CD4-positive, CD25-positive, alpha-beta regulatory T cell (primary cell): ENCODE results near the gene PRKCE. TPM values are rescaled to one million over a fixed set of nuclear protein-coding genes. Genes with fewer than 3 reads are reported as not detected.

Source experiments
- ATAC-seq, 2 donors: fragments of 150-1000 bp; cut with Tn5 transposase; one replicate each; pipeline ENCODE4 v1.10.0; 2021; ENCODE audit warnings: low read depth in 2 of 2, moderate number of reproducible peaks in 2 of 2, moderate library complexity in 1 of 2
- DNase-seq, 3 donors: peaks; one replicate each; pipeline versions ENCODE4 v3.0.0 to v3.0.0-alpha.2; 2012 to 2022; ENCODE audit warnings: mixed read lengths in 1 of 3
- H3K27ac ChIP-seq: one replicate; pipeline ENCODE4 v1.7.0; 2013; ENCODE audit warnings: mild to moderate bottlenecking, low read length; ENCODE audit not compliant: insufficient read depth, poor library complexity, severe bottlenecking
- H3K27me3 ChIP-seq: one replicate; pipeline ENCODE4 v1.7.0; 2013; ENCODE audit warnings: low read length; ENCODE audit not compliant: control insufficient read depth, insufficient read depth
- H3K36me3 ChIP-seq: one replicate; pipeline ENCODE4 v1.7.0; 2013; ENCODE audit warnings: mild to moderate bottlenecking, low read length, moderate library complexity; ENCODE audit not compliant: control insufficient read depth, insufficient read depth
- H3K4me1 ChIP-seq: 2 replicates; pipeline ENCODE4 v1.7.0; 2013; ENCODE audit warnings: mild to moderate bottlenecking, low read length; ENCODE audit not compliant: insufficient read depth, control insufficient read depth, poor library complexity, severe bottlenecking
- H3K4me3 ChIP-seq: one replicate; pipeline ENCODE4 v1.7.0; 2013; ENCODE audit warnings: low read depth, mild to moderate bottlenecking, low read length, moderate library complexity
- H3K9me3 ChIP-seq, 2 experiments: 1 replicate in 1 of 2; 2 replicates in 1 of 2; pipeline ENCODE4 v1.7.0; 2013; ENCODE audit warnings: low read length in 2 of 2, mild to moderate bottlenecking in 1 of 2, moderate library complexity in 1 of 2; ENCODE audit not compliant: control insufficient read depth in 2 of 2
- H3K27ac Mint-ChIP-seq, 3 donors: one replicate each; pipeline ENCODE4 v1.8.0; 2020 to 2022; ENCODE audit warnings: mild to moderate bottlenecking in 3 of 3, mixed read lengths in 3 of 3, moderate library complexity in 2 of 3
- H3K27me3 Mint-ChIP-seq: one replicate; pipeline ENCODE4 v1.8.0; 2022; ENCODE audit warnings: mild to moderate bottlenecking, mixed read lengths
- H3K36me3 Mint-ChIP-seq: one replicate; pipeline ENCODE4 v1.8.0; 2020; ENCODE audit warnings: mixed read lengths
- H3K4me1 Mint-ChIP-seq, 4 donors: one replicate each; pipeline ENCODE4 v1.8.0; 2020 to 2022; ENCODE audit warnings: mixed read lengths in 4 of 4, mild to moderate bottlenecking in 1 of 4
- H3K4me3 Mint-ChIP-seq, 4 donors: one replicate each; pipeline ENCODE4 v1.8.0; 2020 to 2022; ENCODE audit warnings: mild to moderate bottlenecking in 4 of 4, mixed read lengths in 4 of 4, moderate library complexity in 3 of 4
- H3K9me3 Mint-ChIP-seq, 7 donors: one replicate each; pipeline ENCODE4 v1.8.0; 2020 to 2022; ENCODE audit warnings: mixed read lengths in 7 of 7, mild to moderate bottlenecking in 3 of 7, moderate library complexity in 2 of 7
- polyA plus RNA-seq, 4 donors: library from polyadenylated mRNA; unstranded; fragments of 300-500 nt; fragmentation: Illumina TruSeq; gene quantifications; one replicate each; pipeline ENCODE4 v1.2.3, GENCODE V29; 2021
- total RNA-seq: library from RNA; stranded (reverse); gene quantifications from one replicate; pipeline ENCODE4 v1.2.3, GENCODE V29; 2022

Gene PRKCE
- total and polyA plus RNA-seq, 5 donors from 2014 or later = 0.78 to 16.5 (median 1.3) TPM

DNA sequence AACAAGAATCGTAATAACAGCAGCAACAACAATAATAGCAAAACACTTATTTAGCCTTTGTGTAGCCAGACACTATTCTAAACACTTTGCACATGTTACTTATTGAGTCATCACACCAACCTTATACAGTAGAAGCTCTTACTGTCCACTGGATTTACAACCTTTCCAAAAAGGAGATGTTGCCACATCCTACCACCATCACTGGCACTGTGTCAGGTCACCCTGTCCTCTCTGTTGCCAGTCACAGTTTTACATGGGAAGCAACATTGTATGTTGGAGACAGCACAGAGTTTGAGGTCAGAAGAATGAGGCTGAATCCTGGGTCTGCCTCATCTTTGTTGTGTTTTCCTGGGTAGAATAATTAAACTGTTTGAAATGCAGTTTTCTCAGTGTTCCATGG lies 444.4 kb downstream of the PRKCE start:
- H3K4me3 ChIP-seq = no peak overlapping the region
- Mint-ChIP-seq H3K27ac (no peak overlapping the region), H3K4me1 (peaks cover 0 to 8% (median 4%) of the 10 kb centered on the region in 4 donors), H3K36me3 (peaks cover 16% of the 10 kb centered on the region), H3K27me3 (no peaks in the 10 kb centered on the region), H3K4me3 (no peak overlapping the region), H3K9me3 (peaks cover 0 to 2% (median 0%) of the 10 kb centered on the region in 7 donors)
- DNase-seq (no peak), ATAC-seq (no peak)
- no peaks in the 10 kb centered on the region for H3K4me1 ChIP-seq
- H3K27ac ChIP-seq = no peak overlapping the region
- no peaks in the 10 kb centered on the region for H3K9me3 ChIP-seq
- H3K27me3 ChIP-seq = no peaks in the 10 kb centered on the region
- no peaks in the 10 kb centered on the region for H3K36me3 ChIP-seq

DNA sequence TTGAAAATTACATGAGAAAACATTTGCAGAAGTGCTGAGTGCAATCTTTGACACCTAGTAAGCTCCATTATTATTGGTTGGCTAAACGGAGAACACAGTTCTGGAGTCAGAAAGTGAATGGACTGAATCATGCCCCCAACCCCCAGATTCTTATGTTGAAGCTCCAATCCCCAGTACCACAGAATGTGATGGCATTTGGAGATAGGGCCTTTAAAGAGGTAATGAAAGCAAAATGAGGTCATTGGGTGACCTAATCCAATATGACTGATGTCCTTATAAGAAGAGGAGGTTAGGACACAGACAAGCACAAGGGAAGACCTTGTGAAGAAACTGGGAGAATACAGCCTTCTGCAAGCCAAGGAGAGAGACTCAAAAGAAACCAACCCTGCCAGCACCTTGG lies 444.8 kb downstream of the PRKCE start:
- H3K9me3 ChIP-seq = no peaks in the 10 kb centered on the region
- Mint-ChIP-seq H3K9me3 (peaks cover 0 to 6% (median 0%) of the 10 kb centered on the region in 7 donors), H3K4me1 (peaks cover 0 to 8% (median 4%) of the 10 kb centered on the region in 4 donors), H3K4me3 (no peak overlapping the region), H3K36me3 (peaks cover 18% of the 10 kb centered on the region), H3K27me3 (no peaks in the 10 kb centered on the region), H3K27ac (no peak overlapping the region)
- DNase-seq (no peak), ATAC-seq (no peak)
- H3K27me3 ChIP-seq = no peaks in the 10 kb centered on the region
- H3K36me3 ChIP-seq = no peaks in the 10 kb centered on the region
- H3K27ac ChIP-seq = no peak overlapping the region
- H3K4me3 ChIP-seq = no peak overlapping the region
- no peaks in the 10 kb centered on the region for H3K4me1 ChIP-seq

DNA sequence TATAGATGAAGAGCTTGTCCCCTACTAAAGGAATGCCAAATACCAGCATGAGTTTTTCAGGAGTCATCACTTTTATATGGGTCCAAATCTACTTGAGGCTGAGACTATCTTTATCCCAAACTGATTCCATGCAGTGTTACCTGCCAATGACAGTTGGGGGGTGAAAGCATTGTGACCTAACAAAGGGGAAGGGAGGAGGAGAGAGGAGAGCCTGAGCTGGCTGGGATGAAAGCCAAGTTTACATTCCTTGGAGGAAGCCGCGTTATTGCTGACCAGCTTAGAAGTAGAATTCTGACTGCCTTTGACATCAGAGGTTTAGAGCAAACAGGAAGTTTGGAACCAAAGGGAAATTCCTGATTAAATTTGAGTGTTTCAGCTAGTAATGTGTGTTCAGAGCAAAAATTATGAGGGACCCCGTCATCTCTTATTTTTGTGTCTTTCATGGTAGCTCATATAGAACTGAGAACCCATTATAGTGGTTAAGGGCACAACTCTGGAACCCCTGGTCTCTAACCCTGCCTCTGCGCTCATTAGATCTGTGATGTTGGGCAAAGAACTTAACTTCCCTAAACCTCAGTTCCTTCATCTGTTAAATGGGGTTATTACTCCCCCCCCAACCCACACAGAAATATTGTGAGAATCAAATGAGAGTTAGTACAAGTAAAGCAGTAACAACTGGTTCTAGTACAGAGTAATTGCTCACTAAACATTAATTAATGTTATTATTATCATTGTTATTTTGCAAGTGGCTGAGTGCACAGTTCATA lies 446.4 kb downstream of the PRKCE start:
- H3K4me3 ChIP-seq = no peak overlapping the region
- Mint-ChIP-seq H3K27ac (no peak overlapping the region), H3K27me3 (no peaks in the 10 kb centered on the region), H3K9me3 (peaks cover 0 to 6% (median 0%) of the 10 kb centered on the region in 7 donors), H3K4me3 (no peak overlapping the region), H3K4me1 (peaks cover 0 to 2% (median 0%) of the 10 kb centered on the region in 4 donors), H3K36me3 (peaks cover 21% of the 10 kb centered on the region)
- no peak for ATAC-seq
- no peaks in the 10 kb centered on the region for H3K4me1 ChIP-seq
- no peak overlapping the region for H3K27ac ChIP-seq
- no peaks in the 10 kb centered on the region for H3K9me3 ChIP-seq
- H3K36me3 ChIP-seq = no peaks in the 10 kb centered on the region
- DNase-seq = no peak
- no peaks in the 10 kb centered on the region for H3K27me3 ChIP-seq

DNA sequence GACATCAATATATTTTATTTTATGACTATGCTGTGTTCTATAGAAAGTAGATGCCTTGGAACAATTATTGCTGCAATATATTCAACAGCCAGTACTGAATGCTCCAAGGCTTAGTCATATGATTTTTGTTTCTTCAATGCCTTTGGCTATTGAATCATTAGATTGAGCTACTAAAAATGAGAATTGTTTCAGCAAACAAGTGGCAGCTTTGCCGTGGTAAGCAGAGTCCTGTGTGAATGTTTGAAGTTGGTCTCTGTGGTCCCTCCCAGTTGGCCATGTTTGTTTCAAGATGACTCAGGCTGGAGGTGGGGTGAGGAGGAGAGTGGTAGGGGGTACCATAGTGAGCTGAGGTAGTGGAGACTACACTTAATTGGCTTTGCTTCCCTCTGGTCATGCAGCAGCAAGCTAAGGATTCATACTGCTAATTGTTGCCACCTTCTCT lies 447.2 kb downstream of the PRKCE start:
- Mint-ChIP-seq H3K4me1 (peaks cover 0 to 2% (median 0%) of the 10 kb centered on the region in 4 donors), H3K36me3 (peaks cover 21% of the 10 kb centered on the region), H3K4me3 (no peak overlapping the region), H3K27ac (no peak overlapping the region), H3K27me3 (peaks cover 4% of the 10 kb centered on the region), H3K9me3 (peaks cover 0 to 6% (median 0%) of the 10 kb centered on the region in 7 donors)
- ATAC-seq = no peak
- Histone ChIP-seq H3K9me3 (no peaks in the 10 kb centered on the region), H3K36me3 (no peaks in the 10 kb centered on the region), H3K4me1 (no peaks in the 10 kb centered on the region), H3K27me3 (no peaks in the 10 kb centered on the region), H3K27ac (no peak overlapping the region), H3K4me3 (no peak overlapping the region)
- DNase-seq = peak in 1 of 3 donors; percentile 14

DNA sequence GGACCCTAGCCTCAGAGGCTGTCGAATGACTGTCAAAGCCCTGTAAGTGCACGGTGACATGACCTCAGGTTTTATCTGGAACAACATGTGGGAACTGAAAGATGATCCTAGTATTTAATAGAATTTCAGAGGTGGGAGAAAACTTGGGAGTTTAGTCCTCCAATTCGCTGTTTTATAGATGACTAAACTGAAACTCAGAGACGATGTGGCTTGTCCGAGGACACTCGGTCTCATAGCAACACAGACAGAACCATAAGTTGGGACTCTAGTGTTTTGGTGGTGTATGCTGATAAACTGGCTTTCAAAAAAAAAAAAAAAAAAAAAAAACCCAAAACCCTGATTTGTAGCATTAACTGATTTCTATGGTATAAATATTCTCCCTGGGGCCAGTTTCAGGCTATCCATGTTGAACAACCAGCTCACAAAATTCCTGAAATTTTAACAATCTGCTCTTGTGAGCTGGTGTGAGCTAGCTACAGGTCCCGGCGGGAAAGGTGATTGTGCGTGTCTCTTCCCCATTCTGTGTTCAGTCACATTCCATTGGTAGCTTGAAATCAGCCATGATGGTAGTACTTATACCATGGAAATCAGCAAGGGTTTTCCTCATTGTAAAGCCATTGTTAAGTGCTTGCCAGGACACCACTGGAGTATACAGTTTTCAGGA lies 450.2 kb downstream of the PRKCE start:
- peaks cover 0 to 2% (median 0%) of the 10 kb centered on the region in 4 donors for H3K4me1 Mint-ChIP-seq
- Histone ChIP-seq H3K9me3 (peaks cover 0 to 2% of the 10 kb centered on the region in 2 experiments), H3K27ac (no peak overlapping the region), H3K4me1 (no peaks in the 10 kb centered on the region), H3K27me3 (no peaks in the 10 kb centered on the region), H3K4me3 (no peak overlapping the region), H3K36me3 (no peaks in the 10 kb centered on the region)
- no peak overlapping the region for H3K4me3 Mint-ChIP-seq
- DNase-seq (no peak), ATAC-seq (no peak)
- H3K9me3 Mint-ChIP-seq = peaks cover 0 to 14% (median 5%) of the 10 kb centered on the region in 7 donors
- no peak overlapping the region for H3K27ac Mint-ChIP-seq
- H3K27me3 Mint-ChIP-seq = peaks cover 13% of the 10 kb centered on the region
- H3K36me3 Mint-ChIP-seq = peaks cover 23% of the 10 kb centered on the region

DNA sequence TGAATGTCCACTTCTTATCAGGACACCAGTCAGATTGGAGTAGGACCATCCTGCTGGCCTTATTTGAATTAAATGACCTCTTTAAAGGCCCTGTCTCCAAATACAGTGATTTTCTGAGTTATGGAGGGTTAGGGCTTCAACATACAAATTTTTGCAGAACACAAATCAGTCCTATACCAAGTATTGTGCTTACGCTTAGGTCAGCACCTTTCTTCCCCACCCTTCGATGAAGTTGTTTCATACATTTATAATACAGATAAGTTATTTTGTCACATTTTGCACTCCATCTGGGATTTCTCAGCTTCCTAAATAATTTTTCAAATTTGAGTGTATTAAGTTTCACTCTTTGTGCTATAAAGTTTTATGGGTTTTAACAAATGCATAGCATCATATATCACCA lies 455.2 kb downstream of the PRKCE start:
- no peaks in the 10 kb centered on the region for H3K36me3 ChIP-seq
- no peak overlapping the region for H3K4me3 Mint-ChIP-seq
- H3K4me1 ChIP-seq = no peaks in the 10 kb centered on the region
- ATAC-seq (no peak), DNase-seq (no peak)
- H3K36me3 Mint-ChIP-seq = peaks cover 13% of the 10 kb centered on the region
- peaks cover 0 to 2% of the 10 kb centered on the region in 2 experiments for H3K9me3 ChIP-seq
- peaks cover 19% of the 10 kb centered on the region for H3K27me3 Mint-ChIP-seq
- no peak overlapping the region for H3K27ac Mint-ChIP-seq
- no peaks in the 10 kb centered on the region for H3K27me3 ChIP-seq
- H3K4me3 ChIP-seq = no peak overlapping the region
- no peak overlapping the region for H3K27ac ChIP-seq
- peaks cover 0 to 14% (median 5%) of the 10 kb centered on the region in 7 donors for H3K9me3 Mint-ChIP-seq
- H3K4me1 Mint-ChIP-seq = no peaks in the 10 kb centered on the region

DNA sequence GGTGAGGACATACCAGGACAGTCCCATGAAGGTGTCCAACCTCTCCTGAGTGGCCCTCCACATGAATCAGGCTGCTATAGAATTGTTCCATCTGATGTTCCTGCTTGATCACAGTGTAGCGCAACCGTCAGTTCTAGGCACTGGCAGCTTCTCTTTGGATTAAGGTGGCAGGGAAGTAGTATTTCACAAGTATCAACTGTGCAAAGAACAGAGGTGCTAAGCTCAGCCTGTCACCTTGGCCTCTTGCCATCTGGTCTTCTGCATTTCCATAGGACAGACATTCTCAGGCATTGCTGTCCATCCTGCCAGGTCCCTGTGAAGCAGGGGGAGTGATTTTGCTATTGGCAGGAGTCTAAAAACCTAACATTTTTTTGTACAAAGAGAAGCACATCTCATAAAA lies 463.5 kb downstream of the PRKCE start:
- H3K4me3 Mint-ChIP-seq = no peak overlapping the region
- peaks cover 0 to 2% (median 0%) of the 10 kb centered on the region in 4 donors for H3K4me1 Mint-ChIP-seq
- H3K4me3 ChIP-seq = no peak overlapping the region
- H3K4me1 ChIP-seq = no peaks in the 10 kb centered on the region
- peaks cover 10% of the 10 kb centered on the region for H3K36me3 Mint-ChIP-seq
- DNase-seq (no peak), ATAC-seq (no peak)
- no peak overlapping the region for H3K27ac Mint-ChIP-seq
- no peaks in the 10 kb centered on the region for H3K36me3 ChIP-seq
- H3K27ac ChIP-seq = no peak overlapping the region
- peaks cover 0 to 2% (median 0%) of the 10 kb centered on the region in 7 donors for H3K9me3 Mint-ChIP-seq
- peaks cover 4% of the 10 kb centered on the region for H3K27me3 Mint-ChIP-seq
- H3K27me3 ChIP-seq = no peaks in the 10 kb centered on the region
- H3K9me3 ChIP-seq = no peaks in the 10 kb centered on the region
